Measurements from ENCODE around the gene CD200.
A peak's percentile ranks its signal among the peaks of the same experiment; 100 is the strongest.
"Not testable (repeated sequence)": the region's sequence is repeated elsewhere in the genome, so short reads cannot be mapped to it uniquely, and the experiment has no call there.

CD200 gene

GRCh38 chr3:112391648-112392047 is 58.7 kb downstream of the CD200 start:
- no peak for DNase-seq

GRCh38 chr3:112392393-112393359 is 59.7 kb downstream of the CD200 start:
- no peak for DNase-seq

GRCh38 chr3:112393360-112393728 is 60.4 kb downstream of the CD200 start:
- DNase-seq: no peak

DNA sequence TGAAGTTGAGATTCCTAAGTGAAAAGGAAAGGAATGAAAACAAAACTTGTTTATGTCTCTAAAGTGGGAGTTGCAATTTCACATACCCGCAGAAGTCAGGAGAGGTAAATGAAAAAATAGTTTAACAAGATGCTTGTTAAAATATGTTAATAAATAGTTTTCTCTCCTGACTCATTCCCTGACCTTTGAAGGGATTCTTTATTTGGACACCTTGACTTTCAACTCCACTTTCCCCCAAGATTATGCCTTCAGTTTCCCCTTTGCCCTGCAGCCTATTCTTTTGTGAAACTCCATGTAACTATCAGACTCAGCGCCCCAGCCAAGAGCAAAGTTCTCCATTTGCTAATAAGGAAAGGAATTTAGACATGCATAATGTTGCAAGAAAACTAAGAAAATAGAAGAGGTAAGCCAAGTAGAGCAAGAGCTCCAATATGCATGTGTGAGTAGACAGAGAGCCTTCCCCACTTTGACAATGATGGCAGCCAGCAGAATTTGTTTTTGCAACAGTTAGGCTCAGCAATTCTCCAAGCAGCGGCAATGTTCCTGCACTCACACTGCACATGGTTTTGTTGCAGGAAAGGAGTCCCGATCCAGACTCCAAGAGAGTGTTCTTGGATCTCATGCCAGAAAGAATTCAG is 61.2 kb downstream of the CD200 start:
- DNase-seq: no peak

- DNase-seq: no peak
Measured at GRCh38 chr3:112395181-112395895, 62.4 kb downstream of the CD200 start.

DNA sequence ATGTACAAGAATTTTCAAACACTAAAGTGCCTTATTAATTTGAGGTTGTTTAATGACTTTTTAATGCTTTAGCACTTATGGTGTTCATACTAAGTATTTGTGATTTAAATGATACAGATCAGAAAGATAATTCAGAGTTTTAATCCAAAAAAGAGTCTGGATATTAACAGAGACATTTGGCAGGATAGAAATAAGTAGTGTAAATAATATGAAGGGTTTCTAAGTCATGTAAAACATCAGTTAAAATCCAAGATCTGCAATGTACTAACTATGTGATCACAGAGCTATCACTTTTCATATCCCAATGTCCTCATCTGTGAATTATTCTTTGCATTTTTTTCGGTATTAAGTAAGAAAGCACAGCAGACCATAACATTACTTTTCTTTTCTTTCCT is 62.9 kb downstream of the CD200 start:
- DNase-seq: no peak

DNA sequence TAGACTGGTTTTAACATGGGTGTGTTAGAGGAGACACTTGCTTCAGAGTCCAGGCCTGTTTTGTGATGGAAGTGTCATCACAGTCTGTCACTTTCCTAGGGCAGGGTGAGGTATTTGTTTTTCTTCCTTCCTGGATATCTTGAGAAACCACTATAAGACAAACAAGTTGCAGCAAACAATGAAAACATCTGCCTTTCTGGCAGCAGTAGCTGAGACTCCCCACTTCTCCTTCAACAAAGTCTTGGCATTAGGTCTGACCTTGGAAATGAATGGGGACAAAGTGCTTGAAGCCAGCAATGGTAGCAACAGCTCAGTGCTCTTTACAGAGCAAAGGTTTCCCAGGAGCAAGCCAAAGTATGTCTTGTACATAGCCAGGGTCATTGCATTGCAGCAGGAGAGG is 64.6 kb downstream of the CD200 start:
- no peak for DNase-seq

- no peak for DNase-seq
Measured at GRCh38 chr3:112399064-112399463, 66.1 kb downstream of the CD200 start.

GRCh38 chr3:112399554-112399953 is 66.6 kb downstream of the CD200 start:
- not testable (repeated sequence) for DNase-seq

- not testable (repeated sequence) for DNase-seq
Measured at GRCh38 chr3:112400317-112400716, 67.4 kb downstream of the CD200 start.

GRCh38 chr3:112401617-112402016 is 68.7 kb downstream of the CD200 start:
- no peak for DNase-seq

DNA sequence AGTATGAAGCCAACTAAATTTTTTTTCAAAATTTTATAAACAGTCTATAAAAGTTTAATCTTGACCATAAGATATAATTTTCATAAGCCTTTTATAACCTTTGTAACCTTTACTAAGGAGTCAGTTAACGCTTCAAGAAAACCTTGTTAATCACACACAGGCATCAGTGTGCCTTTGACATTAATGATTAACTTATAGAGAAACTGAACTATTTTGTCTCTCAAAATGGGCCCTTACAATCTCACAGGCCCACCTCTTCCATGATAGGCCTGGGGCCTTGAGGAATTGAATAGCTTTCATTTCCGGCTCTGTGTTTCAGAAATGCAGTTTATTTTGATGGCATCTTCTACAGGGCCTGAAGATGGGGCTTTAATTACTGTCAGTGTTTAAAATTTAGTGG is 70.1 kb downstream of the CD200 start:
- no peak for DNase-seq

DNA sequence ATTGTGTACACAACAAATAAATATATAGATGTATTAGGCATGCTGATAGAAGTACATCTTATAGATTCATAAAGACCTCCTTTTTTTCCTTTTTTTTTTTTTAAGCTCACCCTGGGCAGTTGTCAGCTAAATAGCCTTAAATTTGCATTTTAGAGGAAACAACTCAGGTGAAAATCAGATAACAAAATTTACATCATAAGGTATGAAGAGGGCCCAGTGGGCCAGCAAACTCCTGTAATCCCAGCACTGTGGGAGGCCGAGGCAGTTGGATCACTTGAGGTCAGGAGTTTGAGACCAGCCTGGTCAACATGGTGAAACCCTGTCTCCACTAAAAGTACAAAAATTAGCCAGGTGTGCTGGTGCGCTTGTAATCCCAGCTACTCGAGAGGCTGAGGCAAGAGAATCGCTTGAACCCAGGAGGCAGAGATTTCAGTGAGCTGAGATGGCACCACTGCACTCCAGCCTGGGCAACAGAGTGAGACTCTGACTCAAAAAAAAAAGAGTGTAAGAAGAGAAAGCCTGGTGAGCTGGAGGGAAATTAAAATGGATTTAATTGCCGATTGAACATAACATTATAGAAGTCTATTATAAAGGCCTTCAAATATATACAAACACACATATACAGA is 72.1 kb downstream of the CD200 start:
- not testable (repeated sequence) for DNase-seq

GRCh38 chr3:112405845-112406244 is 72.9 kb downstream of the CD200 start:
- peak in 1 of 5 donors; percentile 17 for DNase-seq

GRCh38 chr3:112407214-112407887 is 74.4 kb downstream of the CD200 start:
- no peak for DNase-seq

GRCh38 chr3:112407888-112408702 is 75.1 kb downstream of the CD200 start:
- DNase-seq: no peak

- no peak for DNase-seq
Measured at GRCh38 chr3:112409041-112409440, 76.1 kb downstream of the CD200 start.

DNA sequence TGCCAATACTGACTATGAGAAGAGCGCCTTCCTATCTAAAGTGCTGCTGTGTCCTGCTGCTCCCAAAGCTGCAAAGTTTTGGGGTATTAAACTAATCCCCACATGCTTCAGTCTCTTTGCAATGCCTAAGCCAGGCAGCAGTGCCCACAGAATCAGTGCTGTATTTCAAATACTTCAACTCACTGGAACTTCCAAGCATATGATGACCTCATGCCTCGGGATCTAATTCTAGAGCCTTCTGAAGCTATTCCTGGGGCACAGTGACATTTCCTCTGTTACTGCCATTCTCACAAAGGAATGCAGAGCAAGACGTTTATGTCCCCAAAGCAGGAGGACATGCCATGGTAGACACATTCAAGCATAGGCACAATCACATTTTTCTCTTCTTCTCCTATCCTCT is 78.5 kb downstream of the CD200 start:
- no peak for DNase-seq
